Right lobe of liver (tissue), 6 donors: ENCODE data around the gene PPARGC1A. TPM values are rescaled to one million over a fixed set of nuclear protein-coding genes. Genes with fewer than 3 reads are reported as not detected.
A peak's percentile ranks its signal among the peaks of the same experiment; 100 is the strongest.

ENCODE experiments used
- ATAC-seq, 4 donors: fragments of 200-7000 bp; cut with Tn5 transposase; one replicate each; pipeline ENCODE4 v1.9.1; 2020; ENCODE audit warnings: mild to moderate bottlenecking in 4 of 4, moderate library complexity in 4 of 4
- DNase-seq, 3 donors: peaks; one replicate each; pipeline ENCODE4 v3.0.0-alpha.2; 2020
- H3K27ac ChIP-seq, 3 donors: fragments of 200-600 bp; one replicate each; pipeline ENCODE4 v1.8.0; 2022
- H3K27me3 ChIP-seq, 2 donors: fragments of 200-600 bp; one replicate each; pipeline ENCODE4 v1.8.0; 2022
- H3K36me3 ChIP-seq, 4 donors: fragments of 200-600 bp; sonication (generic) in 1 of 4; one replicate each; pipeline versions ENCODE4 v1.5.1 to v1.8.0; 2017 to 2022; ENCODE audit warnings: control low read depth in 1 of 4
- H3K4me1 ChIP-seq, 4 donors: fragments of 200-600 bp; sonication (generic) in 1 of 4; one replicate each; pipeline versions ENCODE4 v1.5.1 to v1.8.0; 2017 to 2022; ENCODE audit warnings: control low read depth in 1 of 4
- H3K4me3 ChIP-seq, 3 donors: fragments of 200-600 bp; one replicate each; pipeline ENCODE4 v1.8.0; 2022
- H3K9me3 ChIP-seq, 4 donors: fragments of 200-600 bp; sonication (generic) in 1 of 4; one replicate each; pipeline versions ENCODE4 v1.5.1 to v1.8.0; 2017 to 2022; ENCODE audit warnings: control low read depth in 1 of 4
- CTCF ChIP-seq, 4 donors: fragments of 200-600 bp in 3 of 4; fragments of 450-650 bp in 1 of 4; IDR thresholded peaks; one replicate each; pipeline versions ENCODE4 v1.5.1 to v1.8.0; 2016 to 2022; ENCODE audit warnings: antibody characterized with exemption in 4 of 4, mild to moderate bottlenecking in 2 of 4
- POLR2A ChIP-seq: fragments of 450-650 bp; IDR thresholded peaks from one replicate; pipeline ENCODE4 v1.6.1; 2017; ENCODE audit warnings: antibody characterized with exemption, mild to moderate bottlenecking
- WGBS: methylation state at CpG from one replicate; pipeline ENCODE4 v1.1.6; 2018; ENCODE audit warnings: low coverage, low lambda C conversion rate; ENCODE audit not compliant: insufficient coverage; ENCODE audit errors: missing lambda C conversion rate; 5-methylcytosine and 5-hydroxymethylcytosine counted together
- intact Hi-C, 2 donors: fragments of 100-400 bp; cut with DNase I; formaldehyde crosslinking; loops; one replicate each; pipeline versions ENCODE4 v1.11.2 to v1.14.1; 2022
- total RNA-seq, 6 experiments: library from RNA; depleted of rRNA in 2 of 6; stranded (reverse); fragments of >200 nt in 2 of 6; fragmentation: NEBNext Ultra II Directional in 3 of 6; extraction: Animal tissue kit (Norgen Biotek cat#: 25700) in 3 of 6; gene quantifications; one replicate each; pipeline versions ENCODE4 v1.1.0 to v1.2.4, GENCODE V29; 2016 to 2023
- donor health status: DM: no; HTN: yes; CAD: no.
- donor health status: DM: no; HTN: no; CAD: no.
- donor health status: DM: no; HTN: no; CAD: no.
- donor health status: DM: no; HTN: yes; CAD: no.
- donor health status: DM: no; HTN: yes; CAD: no.

Gene PPARGC1A
- total RNA-seq, 6 experiments from 2014 or later, result 13.8 to 61.0 (median 37.6) TPM

DNA sequence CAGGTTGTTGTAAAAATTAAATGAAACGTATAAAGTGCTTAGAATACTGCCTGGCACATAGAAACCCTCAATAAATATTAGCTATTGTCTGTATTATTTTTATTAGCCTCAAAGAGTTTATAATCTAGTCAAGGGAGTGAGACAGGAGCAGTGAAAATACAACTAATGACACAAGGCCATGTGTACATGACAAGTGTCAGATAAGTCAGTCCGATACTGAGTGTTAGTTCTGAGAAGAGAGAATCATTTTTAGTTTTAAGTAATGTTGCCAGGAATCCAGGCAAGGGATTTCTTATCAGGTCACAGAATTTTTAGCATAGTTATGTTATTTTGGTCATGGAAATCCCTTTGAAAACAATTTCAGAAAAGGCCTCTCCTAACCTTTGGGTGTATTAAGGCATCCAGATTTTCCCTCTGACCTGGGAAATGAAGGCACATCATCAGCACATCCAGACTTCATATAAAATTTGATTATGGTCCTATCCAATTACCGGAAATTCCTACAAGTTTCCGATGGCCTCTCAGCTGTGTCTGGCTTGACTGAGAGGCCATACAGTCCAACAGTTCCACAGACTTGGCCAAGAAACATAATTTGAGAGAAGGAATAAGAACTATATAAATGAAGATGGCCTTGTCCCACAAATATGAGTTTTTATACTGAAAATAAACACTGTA lies 35.7 kb downstream of the PPARGC1A start:
- TF ChIP-seq POLR2A (no peak), CTCF (IDR thresholded peaks at IDR 0.05) (no peak)
- H3K27me3 ChIP-seq, result no peaks in the 10 kb centered on the region
- no peak overlapping the region for H3K4me3 ChIP-seq
- 70% methylated on average over 4 of the region's 4 CpGs for WGBS
- H3K9me3 ChIP-seq, result no peaks in the 10 kb centered on the region
- H3K27ac ChIP-seq, result no peak overlapping the region
- DNase-seq (no peak), ATAC-seq (no peak)
- peaks cover 0 to 13% (median 3%) of the 10 kb centered on the region in 4 donors for H3K4me1 ChIP-seq
- intact Hi-C loops, result no loop called here
- no peaks in the 10 kb centered on the region for H3K36me3 ChIP-seq

- WGBS, result 53% methylated on average over 2 of the region's 2 CpGs
- ATAC-seq (peak; percentile 27 to 64 (median 34)), DNase-seq (no peak)
- intact Hi-C loops, result no loop called here
- no peaks in the 10 kb centered on the region for H3K36me3 ChIP-seq
- no peaks in the 10 kb centered on the region for H3K9me3 ChIP-seq
- TF ChIP-seq POLR2A (no peak), CTCF (IDR thresholded peaks at IDR 0.05) (no peak)
- H3K27me3 ChIP-seq, result no peaks in the 10 kb centered on the region
- H3K4me3 ChIP-seq, result no peak overlapping the region
- peaks cover 0 to 1% (median 0%) of the 10 kb centered on the region in 4 donors for H3K4me1 ChIP-seq
- H3K27ac ChIP-seq, result no peak overlapping the region
Observed at GRCh38 chr4:23851464-23851863, 38.4 kb downstream of the PPARGC1A start.

- Histone ChIP-seq H3K4me1 (no peaks in the 10 kb centered on the region), H3K27me3 (no peaks in the 10 kb centered on the region), H3K36me3 (no peaks in the 10 kb centered on the region), H3K9me3 (no peaks in the 10 kb centered on the region), H3K27ac (no peak overlapping the region), H3K4me3 (no peak overlapping the region)
- 90% methylated on average over 2 of the region's 2 CpGs for WGBS
- ATAC-seq (no peak), DNase-seq (no peak)
- intact Hi-C loops, result no loop called here
- TF ChIP-seq POLR2A (no peak), CTCF (IDR thresholded peaks at IDR 0.05) (no peak)
Observed at GRCh38 chr4:23847158-23847557, 42.7 kb downstream of the PPARGC1A start.

DNA sequence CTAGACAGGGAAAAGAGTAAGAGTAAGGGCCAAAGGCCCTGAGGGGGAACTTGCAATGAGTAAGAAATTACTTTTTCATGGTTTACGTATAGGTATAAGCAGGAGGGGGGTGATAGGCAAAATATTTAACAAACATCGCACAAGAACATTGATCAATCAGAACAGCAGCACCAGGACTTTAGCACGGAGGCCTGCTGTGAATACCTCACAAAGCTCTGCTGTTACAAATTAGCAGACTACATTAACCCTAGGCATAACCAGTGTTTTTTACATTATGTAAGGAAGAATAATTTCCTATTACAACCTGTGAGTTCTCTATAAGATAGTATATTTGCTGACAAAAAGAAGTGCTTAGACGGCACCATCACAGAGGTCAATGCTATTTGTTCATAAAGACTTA lies 44.9 kb downstream of the PPARGC1A start:
- TF ChIP-seq POLR2A (no peak), CTCF (IDR thresholded peaks at IDR 0.05) (no peak)
- intact Hi-C loops, result no loop called here
- 23% methylated on average over 4 of the region's 4 CpGs for WGBS
- no peaks in the 10 kb centered on the region for H3K4me1 ChIP-seq
- no peaks in the 10 kb centered on the region for H3K36me3 ChIP-seq
- no peak overlapping the region for H3K4me3 ChIP-seq
- H3K9me3 ChIP-seq, result no peaks in the 10 kb centered on the region
- ATAC-seq (peak; percentile 20 to 52 (median 43)), DNase-seq (no peak)
- no peak overlapping the region for H3K27ac ChIP-seq
- no peaks in the 10 kb centered on the region for H3K27me3 ChIP-seq
